ENCODE measurements around the gene ESPN.

Gene ESPN

GRCh38 chr1:6507461-6507911, 82.9 kb downstream of the ESPN start:
- Histone ChIP-seq H3K4me3 (no peak overlapping the region), H3K4me1 (peaks cover 3 to 24% (median 11%) of the 10 kb centered on the region in 4 donors), H3K27me3 (peaks cover 0 to 17% of the 10 kb centered on the region in 2 donors), H3K27ac (no peak overlapping the region), H3K9me3 (no peaks in the 10 kb centered on the region), H3K36me3 (no peaks in the 10 kb centered on the region)
- no peak for DNase-seq
- intact Hi-C loops (cut with DNase I; ENCODE audit: low total_unique reads) = no loop called here
- no peak for TF ChIP-seq CTCF (IDR thresholded peaks at IDR 0.05)

- Histone ChIP-seq H3K4me1 (peaks cover 0 to 27% (median 5%) of the 10 kb centered on the region in 4 donors), H3K27me3 (peaks cover 0 to 17% of the 10 kb centered on the region in 2 donors), H3K4me3 (no peak overlapping the region), H3K9me3 (no peaks in the 10 kb centered on the region), H3K36me3 (no peaks in the 10 kb centered on the region), H3K27ac (no peak overlapping the region)
- no peak for DNase-seq
- no peak for TF ChIP-seq CTCF (IDR thresholded peaks at IDR 0.05)
- intact Hi-C loops (cut with DNase I; ENCODE audit: low total_unique reads) = no loop called here
Observed at GRCh38 chr1:6508154-6508815, 83.7 kb downstream of the ESPN start.

GRCh38 chr1:6508816-6509189, 84.2 kb downstream of the ESPN start:
- H3K27me3 ChIP-seq = peaks cover 0 to 17% of the 10 kb centered on the region in 2 donors
- no peaks in the 10 kb centered on the region for H3K9me3 ChIP-seq
- intact Hi-C loops (cut with DNase I; ENCODE audit: low total_unique reads) = no loop called here
- peaks cover 0 to 28% (median 4%) of the 10 kb centered on the region in 4 donors for H3K4me1 ChIP-seq
- H3K4me3 ChIP-seq = no peak overlapping the region
- no peak overlapping the region for H3K27ac ChIP-seq
- no peak for TF ChIP-seq CTCF (IDR thresholded peaks at IDR 0.05)
- H3K36me3 ChIP-seq = no peaks in the 10 kb centered on the region
- no peak for DNase-seq

GRCh38 chr1:6509220-6509918, 84.8 kb downstream of the ESPN start:
- no peak for TF ChIP-seq CTCF (IDR thresholded peaks at IDR 0.05)
- no peak for DNase-seq
- no peak overlapping the region for H3K4me3 ChIP-seq
- H3K9me3 ChIP-seq = no peaks in the 10 kb centered on the region
- intact Hi-C loops (cut with DNase I; ENCODE audit: low total_unique reads) = no loop called here
- no peaks in the 10 kb centered on the region for H3K36me3 ChIP-seq
- no peak overlapping the region for H3K27ac ChIP-seq
- peaks cover 0 to 17% of the 10 kb centered on the region in 2 donors for H3K27me3 ChIP-seq
- H3K4me1 ChIP-seq = peaks cover 0 to 28% (median 4%) of the 10 kb centered on the region in 4 donors

- intact Hi-C loops (cut with DNase I; ENCODE audit: low total_unique reads) = no loop called here
- Histone ChIP-seq H3K4me1 (peaks cover 0 to 28% (median 4%) of the 10 kb centered on the region in 4 donors), H3K27me3 (peaks cover 0 to 17% of the 10 kb centered on the region in 2 donors)
Observed at GRCh38 chr1:6509919-6510291, 85.3 kb downstream of the ESPN start.

More at GRCh38 chr1:6509919-6510291, 85.3 kb downstream of the ESPN start:
- no peaks in the 10 kb centered on the region for H3K9me3 ChIP-seq
- DNase-seq = no peak
- H3K4me3 ChIP-seq = no peak overlapping the region
- H3K27ac ChIP-seq = no peak overlapping the region
- TF ChIP-seq CTCF (IDR thresholded peaks at IDR 0.05) = no peak
- H3K36me3 ChIP-seq = no peaks in the 10 kb centered on the region
